GM12878 (cell line): Measurements from ENCODE around the gene INHA. TPM values are rescaled to one million over a fixed set of nuclear protein-coding genes. Genes with fewer than 3 reads are reported as not detected.

Source experiments
- ATAC-seq: fragments of 200-7000 bp; cut with Tn5 transposase; 3 replicates; pipeline ENCODE4 v1.9.1; 2020; ENCODE audit warnings: mild to moderate bottlenecking, moderate library complexity
- BruUV-seq: library from RNA; stranded (reverse); fragments of 400-500 nt; replicated peaks from 2 replicates; lab custom pipeline; 2021; lab: Mats Ljungman, UMichigan
- CTCF ChIA-PET: fragments of 300-600 bp; sonication (Branson Sonifier 250); formaldehyde crosslinking; extraction: SDS; loops from one replicate; lab custom pipeline; 2021; ENCODE audit warnings: inconsistent platforms; lab: Yijun Ruan, JAX
- POLR2A ChIA-PET: fragments of 350-600 bp; formaldehyde crosslinking; extraction: SDS; loops from one replicate; lab custom pipeline; 2021; ENCODE audit warnings: inconsistent platforms; lab: Charles Lee
- RAD21 ChIA-PET: fragments of 300-600 bp; sonication (Branson Sonifier 250); formaldehyde crosslinking; loops from one replicate; lab custom pipeline; 2023; ENCODE audit warnings: antibody characterized with exemption; ENCODE audit not compliant: unreplicated experiment; lab: Charles Lee
- SMC1A ChIA-PET: fragments of 300-600 bp; sonication (Branson Sonifier 250); formaldehyde crosslinking; loops from one replicate; lab custom pipeline; 2023; ENCODE audit not compliant: unreplicated experiment, uncharacterized antibody; lab: Charles Lee
- DNase-seq: peaks from one replicate; pipeline ENCODE4 v3.0.0-alpha.2; 2011; ENCODE audit warnings: low read depth, low spot score
- FAIRE-seq: peaks from 3 replicates; lab custom pipeline; 2011; peaks lifted over from hg19 to GRCh38; lab: Jason Lieb, UNC
- H2AFZ ChIP-seq: 2 replicates; pipeline ENCODE4 v1.6.0; 2011; ENCODE audit warnings: low read depth, low read length, control low read depth; ENCODE audit not compliant: control insufficient read depth
- H3K27ac ChIP-seq: 2 replicates; pipeline ENCODE4 v1.5.1; 2011; ENCODE audit warnings: control low read depth; ENCODE audit not compliant: control insufficient read depth, insufficient read depth
- H3K27me3 ChIP-seq, 2 experiments: replicated peaks in 1 of 2; 2 replicates each; pipeline versions ENCODE4 v1.6.0 to v1.6.1; 2011; ENCODE audit warnings: low read length in 1 of 2; ENCODE audit not compliant: control insufficient read depth in 2 of 2, insufficient read depth in 2 of 2
- H3K36me3 ChIP-seq, 2 experiments: 2 replicates each; pipeline ENCODE4 v1.5.1; 2011; ENCODE audit warnings: low read length in 1 of 2; ENCODE audit not compliant: control insufficient read depth in 2 of 2, insufficient read depth in 2 of 2
- H3K4me1 ChIP-seq: 2 replicates; pipeline ENCODE4 v1.6.1; 2011; ENCODE audit warnings: mild to moderate bottlenecking, low read length, moderate library complexity, mixed read lengths; ENCODE audit not compliant: control insufficient read depth, insufficient read depth
- H3K4me2 ChIP-seq: 2 replicates; pipeline ENCODE4 v1.6.0; 2011; ENCODE audit warnings: control low read depth; ENCODE audit not compliant: control insufficient read depth, insufficient read depth
- H3K4me3 ChIP-seq: fragments of 200-600 bp; sonication (generic); 2 replicates; pipeline ENCODE4 v1.5.1; 2016
- H3K79me2 ChIP-seq: 2 replicates; pipeline ENCODE4 v1.6.0; 2011; ENCODE audit warnings: low read length; ENCODE audit not compliant: control insufficient read depth, insufficient read depth
- H3K9ac ChIP-seq: 2 replicates; pipeline ENCODE4 v1.8.0; 2011; ENCODE audit warnings: low read length, control low read depth, mixed read lengths; ENCODE audit not compliant: control insufficient read depth, insufficient read depth
- H3K9me3 ChIP-seq: replicated peaks from 3 replicates; pipeline ENCODE4 v1.5.1; 2011; ENCODE audit warnings: mild to moderate bottlenecking, low read length; ENCODE audit not compliant: control insufficient read depth, insufficient read depth
- H4K20me1 ChIP-seq: 2 replicates; pipeline ENCODE4 v1.6.0; 2011; ENCODE audit not compliant: control insufficient read depth, insufficient read depth
- ESRRA ChIP-seq: IDR thresholded peaks from 2 replicates; pipeline ENCODE4 v1.6.1; 2012; ENCODE audit warnings: mild to moderate bottlenecking, low read length, improper control_type of control experiment
- FOXM1 ChIP-seq: IDR thresholded peaks from 2 replicates; pipeline ENCODE4 v1.6.1; 2012; ENCODE audit warnings: low read depth, mild to moderate bottlenecking, inconsistent platforms, low read length, moderate library complexity
- HSF1 ChIP-seq: fragments of 150-350 bp; IDR thresholded peaks from 2 replicates; pipeline ENCODE4 v1.6.1; 2014; ENCODE audit warnings: mild to moderate bottlenecking, low read depth, low read length
- IRF5 ChIP-seq: fragments of 450-650 bp; IDR thresholded peaks from 2 replicates; pipeline ENCODE4 v1.6.1; 2017; ENCODE audit warnings: borderline replicate concordance
- KAT2A ChIP-seq: conservative IDR thresholded peaks from 2 replicates; pipeline ENCODE4 v1.6.1; 2011; ENCODE audit warnings: low read depth, low read length; ENCODE audit not compliant: control insufficient read depth
- KLF5 ChIP-seq: fragments of 450-650 bp; IDR thresholded peaks from 2 replicates; pipeline ENCODE4 v1.6.1; 2014; ENCODE audit warnings: mild to moderate bottlenecking; ENCODE audit not compliant: partially characterized antibody
- MAX ChIP-seq: IDR thresholded peaks from 2 replicates; pipeline ENCODE4 v1.6.1; 2012; ENCODE audit warnings: low read depth, low read length, improper control_type of control experiment
- MLLT1 ChIP-seq: fragments of 450-650 bp; IDR thresholded peaks from 2 replicates; pipeline ENCODE4 v1.6.1; 2016; ENCODE audit warnings: mild to moderate bottlenecking
- MTA2 ChIP-seq: fragments of 450-650 bp; IDR thresholded peaks from 2 replicates; pipeline ENCODE4 v1.6.1; 2016; ENCODE audit warnings: low read depth, mild to moderate bottlenecking, moderate library complexity
- NR2C1 ChIP-seq: fragments of 450-650 bp; IDR thresholded peaks from 2 replicates; pipeline ENCODE4 v1.6.1; 2017; ENCODE audit warnings: antibody characterized with exemption, mild to moderate bottlenecking, moderate library complexity
- PAX5 ChIP-seq: IDR thresholded peaks from 2 replicates; pipeline ENCODE4 v1.6.1; 2011; ENCODE audit warnings: low read depth, low read length, borderline replicate concordance
- RAD21 ChIP-seq: IDR thresholded peaks from 2 replicates; pipeline ENCODE4 v1.6.1; 2011; ENCODE audit warnings: mild to moderate bottlenecking, low read depth, low read length, moderate library complexity; ENCODE audit not compliant: insufficient read depth
- ZBTB40 ChIP-seq: fragments of 450-650 bp; IDR thresholded peaks from 2 replicates; pipeline ENCODE4 v1.6.1; 2016; ENCODE audit warnings: mild to moderate bottlenecking, moderate library complexity, borderline replicate concordance
- WGBS: methylation state at CpG from one replicate; pipeline ENCODE4 v1.1.6; 2016; ENCODE audit warnings: low lambda C conversion rate; ENCODE audit not compliant: insufficient replicate concordance, insufficient coverage; ENCODE audit errors: missing lambda C conversion rate; 5-methylcytosine and 5-hydroxymethylcytosine counted together
- in situ Hi-C: fragments of 300-500 bp; cut with MboI; formaldehyde crosslinking; loops from 9 replicates; pipeline ENCODE4 v1.14.3; 2018; ENCODE audit warnings: mixed read lengths
- intact Hi-C: fragments of 100-400 bp; cut with micrococcal nuclease; formaldehyde crosslinking; loops from one replicate; pipeline ENCODE4 v1.14.2; 2022; ENCODE audit not compliant: unreplicated experiment
- polyA plus RNA-seq, 11 experiments: library from polyadenylated mRNA; depleted of rRNA in 4 of 11; unstranded in 6 of 11; stranded (reverse) in 5 of 11; fragments of >200 nt; fragmentation: Nextera tagmentation in 4 of 11; fragmentation: Illumina TruSeq in 1 of 11; extraction: Ambion mirVana in 4 of 11; extraction: Trizol in 1 of 11; gene quantifications; 1 replicate in 1 of 11; 2 replicates in 10 of 11; pipeline versions ENCODE4 v1.2.1 to v1.2.3, GENCODE V29; 2011 to 2016; ENCODE audit warnings: inconsistent platforms in 2 of 11, missing spikeins in 2 of 11, low read depth in 1 of 11
- total RNA-seq, 4 experiments: library from RNA; depleted of rRNA in 3 of 4; stranded (reverse); fragments of >200 nt in 3 of 4; fragmentation: Illumina TruSeq in 1 of 4; extraction: Trizol in 1 of 4; gene quantifications; 2 replicates each; pipeline versions ENCODE4 v1.2.1 to v1.2.3, GENCODE V29; 2013 to 2021

Gene INHA
- total and polyA plus RNA-seq, 10 of the 15 experiments (the other 5 are each of a cell fraction or from before 2014, with no cell fraction given) = not detected

GRCh38 chr2:219591091-219591490 lies 19.0 kb downstream of the INHA start:
- Histone ChIP-seq H2AFZ (no peak overlapping the region), H3K9me3 (no peaks in the 10 kb centered on the region), H3K4me2 (no peak overlapping the region), H3K4me1 (no peaks in the 10 kb centered on the region), H3K36me3 (no peaks in the 10 kb centered on the region), H3K4me3 (no peak overlapping the region), H3K27me3 (no peaks in the 10 kb centered on the region; a peak in 1 of 4 replicates), H3K27ac (no peak overlapping the region), H3K79me2 (no peaks in the 10 kb centered on the region), H3K9ac (no peak overlapping the region), H4K20me1 (no peaks in the 10 kb centered on the region)
- in situ Hi-C loops (no loop called here), intact Hi-C loops (no loop called here)
- no TSS peak for BruUV-seq
- 29% methylated on average over 2 of the region's 4 CpGs for WGBS
- FAIRE-seq = no peak
- ChIA-PET SMC1A (interaction anchor here (0.6 kb wide), 1 partner anchor 109 kb away, joined by 3 read pairs; no protein-coding TSS in a partner anchor), CTCF (interaction anchor here (0.7 to 1.1 kb wide), 3 partner anchors 10 to 31 kb away, joined by 3 to 7 read pairs (median 6); no protein-coding TSS in a partner anchor), RAD21 (no interaction called here), POLR2A (no interaction called here)
- no peak for ATAC-seq
- DNase-seq = no peak
- TF ChIP-seq FOXM1 (no peak), MAX (no peak), KAT2A (no peak), ZBTB40 (no peak), ESRRA (no peak), RAD21 (no peak), KLF5 (no peak), IRF5 (no peak), NR2C1 (no peak), PAX5 (no peak), MLLT1 (no peak), HSF1 (no peak), MTA2 (no peak)
